Fibroblast of skin of back (primary cell): ENCODE measurements around the gene NEDD4.
"Not testable (repeated sequence)": the region's sequence is repeated elsewhere in the genome, so short reads cannot be mapped to it uniquely, and the experiment has no call there.

Experiments
- DNase-seq: peaks from one replicate; pipeline ENCODE4 v3.0.0-alpha.2; 2013

Gene NEDD4

GRCh38 chr15:55891196-55891595 lies 102.2 kb downstream of the NEDD4 start:
- DNase-seq = no peak

GRCh38 chr15:55884223-55884622 lies 109.2 kb downstream of the NEDD4 start:
- peak; percentile 23 for DNase-seq

- peak; percentile 18 for DNase-seq
Observed at GRCh38 chr15:55879181-55879580, 114.2 kb downstream of the NEDD4 start.

GRCh38 chr15:55873024-55873720 lies 120.2 kb downstream of the NEDD4 start:
- peak; percentile 9 for DNase-seq

- DNase-seq = no peak
Observed at GRCh38 chr15:55872471-55872870, 120.9 kb downstream of the NEDD4 start.

GRCh38 chr15:55869660-55870059 lies 123.8 kb downstream of the NEDD4 start:
- DNase-seq = no peak

GRCh38 chr15:55868707-55869106 lies 124.7 kb downstream of the NEDD4 start:
- DNase-seq = no peak

- not testable (repeated sequence) for DNase-seq
Observed at GRCh38 chr15:55868291-55868690, 125.1 kb downstream of the NEDD4 start.

- no peak for DNase-seq
Observed at GRCh38 chr15:55863911-55864310, 129.5 kb downstream of the NEDD4 start.

GRCh38 chr15:55861115-55861514 lies 132.3 kb downstream of the NEDD4 start:
- no peak for DNase-seq

GRCh38 chr15:55860468-55860867 lies 132.9 kb downstream of the NEDD4 start:
- DNase-seq = no peak

GRCh38 chr15:55859681-55860080 lies 133.7 kb downstream of the NEDD4 start:
- no peak for DNase-seq

GRCh38 chr15:55858661-55859060 lies 134.8 kb downstream of the NEDD4 start:
- DNase-seq = peak; percentile 41

- no peak for DNase-seq
Observed at GRCh38 chr15:55856506-55857164, 136.8 kb downstream of the NEDD4 start.

- DNase-seq = no peak
Observed at GRCh38 chr15:55853134-55853533, 140.3 kb downstream of the NEDD4 start.

- DNase-seq = peak; percentile 73
Observed at GRCh38 chr15:55846116-55846707, 147.2 kb downstream of the NEDD4 start.

GRCh38 chr15:55842897-55843296 lies 150.5 kb downstream of the NEDD4 start:
- DNase-seq = not testable (repeated sequence)

- DNase-seq = no peak
Observed at GRCh38 chr15:55835866-55836265, 157.5 kb downstream of the NEDD4 start.

- no peak for DNase-seq
Observed at GRCh38 chr15:55834331-55834730, 159.1 kb downstream of the NEDD4 start.

- no peak for DNase-seq
Observed at GRCh38 chr15:55829826-55830225, 163.6 kb downstream of the NEDD4 start.

- DNase-seq = no peak
Observed at GRCh38 chr15:55827955-55828354, 165.5 kb downstream of the NEDD4 start.

- peak; percentile 18 for DNase-seq
Observed at GRCh38 chr15:55827204-55827603, 166.2 kb downstream of the NEDD4 start.

- no peak for DNase-seq
Observed at GRCh38 chr15:55824857-55825613, 168.4 kb downstream of the NEDD4 start.
